ENCODE data around the gene KAT6B. TPM values are rescaled to one million over a fixed set of nuclear protein-coding genes. Genes with fewer than 3 reads are reported as not detected.

Gene KAT6B
- total RNA-seq, 2 donors from 2014 or later, result 25.3 to 39.1 TPM

GRCh38 chr10:74827694-74828093, 1.3 kb downstream of the KAT6B start:
- no peak overlapping the region for H3K27ac Mint-ChIP-seq
- WGBS, 2 experiments (ENCODE audit: insufficient coverage in 1 of 2, insufficient read length in 1 of 2), result 80 to 88% methylated on average over 7 of the region's 7 CpGs
- H3K36me3 Mint-ChIP-seq (ENCODE audit: low read depth), result no peaks in the 10 kb centered on the region
- peak overlapping the region; percentile 78 for H3K4me3 Mint-ChIP-seq
- TF ChIP-seq, protein P1, sequence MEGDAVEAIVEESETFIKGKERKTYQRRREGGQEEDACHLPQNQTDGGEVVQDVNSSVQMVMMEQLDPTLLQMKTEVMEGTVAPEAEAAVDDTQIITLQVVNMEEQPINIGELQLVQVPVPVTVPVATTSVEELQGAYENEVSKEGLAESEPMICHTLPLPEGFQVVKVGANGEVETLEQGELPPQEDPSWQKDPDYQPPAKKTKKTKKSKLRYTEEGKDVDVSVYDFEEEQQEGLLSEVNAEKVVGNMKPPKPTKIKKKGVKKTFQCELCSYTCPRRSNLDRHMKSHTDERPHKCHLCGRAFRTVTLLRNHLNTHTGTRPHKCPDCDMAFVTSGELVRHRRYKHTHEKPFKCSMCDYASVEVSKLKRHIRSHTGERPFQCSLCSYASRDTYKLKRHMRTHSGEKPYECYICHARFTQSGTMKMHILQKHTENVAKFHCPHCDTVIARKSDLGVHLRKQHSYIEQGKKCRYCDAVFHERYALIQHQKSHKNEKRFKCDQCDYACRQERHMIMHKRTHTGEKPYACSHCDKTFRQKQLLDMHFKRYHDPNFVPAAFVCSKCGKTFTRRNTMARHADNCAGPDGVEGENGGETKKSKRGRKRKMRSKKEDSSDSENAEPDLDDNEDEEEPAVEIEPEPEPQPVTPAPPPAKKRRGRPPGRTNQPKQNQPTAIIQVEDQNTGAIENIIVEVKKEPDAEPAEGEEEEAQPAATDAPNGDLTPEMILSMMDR (conservative IDR thresholded peaks at IDR 0.05), result no peak
- Histone ChIP-seq H3K36me3 (ENCODE audit: control insufficient read depth, insufficient read depth, low read length) (no peaks in the 10 kb centered on the region), H3K4me1 (ENCODE audit: control insufficient read depth, insufficient read depth, low read length) (peaks cover 11% of the 10 kb centered on the region), H3K27me3 (ENCODE audit: control insufficient read depth, insufficient read depth, low read length, poor library complexity, severe bottlenecking) (no peaks in the 10 kb centered on the region), H3K9me3 (ENCODE audit: control insufficient read depth, low read length) (no peaks in the 10 kb centered on the region), H3K4me3 (ENCODE audit: low read length) (peak overlapping the region; percentile 87), H3K27ac (ENCODE audit: low read depth, low read length) (no peak overlapping the region), H3K9ac (ENCODE audit: extremely low read depth, low read length, poor library complexity, severe bottlenecking) (peak overlapping the region; percentile 19)
- DNase-seq, result no peak
- H3K9me3 Mint-ChIP-seq, result no peaks in the 10 kb centered on the region
- H3K4me1 Mint-ChIP-seq, result peaks cover 24% of the 10 kb centered on the region
- no peaks in the 10 kb centered on the region for H3K27me3 Mint-ChIP-seq (ENCODE audit: insufficient read depth)

DNA sequence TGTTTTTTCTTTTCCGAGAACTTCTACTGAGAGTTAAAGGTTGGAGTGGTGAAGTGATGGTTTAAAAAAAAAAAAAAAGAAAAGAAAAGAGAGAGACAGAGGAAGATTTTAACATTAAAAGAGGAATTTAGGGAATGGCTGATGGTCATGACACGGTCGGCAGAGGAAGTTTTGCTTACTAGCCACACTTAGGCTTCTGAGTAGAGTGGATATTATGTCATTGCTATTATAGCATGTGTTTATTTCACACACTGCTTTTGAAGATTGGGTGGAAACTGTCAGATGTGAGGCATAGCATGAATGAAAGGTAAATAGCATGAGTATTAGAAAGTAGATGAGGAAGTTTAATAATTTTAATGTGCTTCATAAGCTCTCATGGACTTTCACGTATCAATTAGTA, 2.5 kb downstream of the KAT6B start:
- H3K4me3 Mint-ChIP-seq, result no peak overlapping the region
- TF ChIP-seq, protein P1 (conservative IDR thresholded peaks at IDR 0.05), result no peak
- H3K4me3 ChIP-seq (ENCODE audit: low read length), result no peak overlapping the region
- no peaks in the 10 kb centered on the region for H3K9me3 ChIP-seq (ENCODE audit: control insufficient read depth, low read length)
- H3K4me1 Mint-ChIP-seq, result peaks cover 12% of the 10 kb centered on the region
- H3K27ac Mint-ChIP-seq, result no peak overlapping the region
- H3K9ac ChIP-seq (ENCODE audit: extremely low read depth, low read length, poor library complexity, severe bottlenecking), result no peak overlapping the region
- DNase-seq, result no peak
- no peaks in the 10 kb centered on the region for H3K9me3 Mint-ChIP-seq
- H3K36me3 ChIP-seq (ENCODE audit: control insufficient read depth, insufficient read depth, low read length), result no peaks in the 10 kb centered on the region
- H3K27me3 Mint-ChIP-seq (ENCODE audit: insufficient read depth), result no peaks in the 10 kb centered on the region
- WGBS, 2 experiments (ENCODE audit: insufficient coverage in 1 of 2, insufficient read length in 1 of 2), result 91 to 98% methylated on average over 4 of the region's 4 CpGs
- H3K27me3 ChIP-seq (ENCODE audit: control insufficient read depth, insufficient read depth, low read length, poor library complexity, severe bottlenecking), result no peaks in the 10 kb centered on the region
- no peak overlapping the region for H3K27ac ChIP-seq (ENCODE audit: low read depth, low read length)
- H3K36me3 Mint-ChIP-seq (ENCODE audit: low read depth), result peaks cover 4% of the 10 kb centered on the region
- peaks cover 5% of the 10 kb centered on the region for H3K4me1 ChIP-seq (ENCODE audit: control insufficient read depth, insufficient read depth, low read length)

DNA sequence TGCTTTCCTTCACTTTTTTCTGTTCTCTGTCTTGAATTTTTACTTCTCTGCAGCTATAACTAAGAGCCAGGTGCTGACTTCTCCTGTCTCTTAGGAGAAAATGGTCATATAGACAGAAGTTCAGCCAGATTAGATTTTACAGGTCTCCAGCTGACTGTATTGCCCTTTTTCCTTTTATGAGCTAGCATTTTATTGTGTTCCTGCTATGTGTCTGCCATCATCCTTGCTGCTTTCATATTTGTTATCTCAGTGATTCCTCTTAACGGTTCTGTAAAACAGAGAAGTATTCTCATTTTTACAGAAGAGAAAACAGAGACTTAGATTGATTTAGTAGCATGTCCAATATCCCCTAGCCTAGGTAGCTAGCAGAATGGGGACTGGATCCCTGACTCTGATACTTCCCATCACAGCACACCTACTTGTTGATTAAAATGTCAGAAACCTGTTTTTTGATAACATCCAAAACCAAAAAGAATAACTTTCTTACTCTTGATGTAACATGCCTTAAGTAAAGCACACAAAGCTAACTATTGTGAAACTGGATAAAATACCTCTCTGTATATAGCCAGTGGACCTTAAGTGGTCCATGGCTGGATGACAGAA, 5.2 kb downstream of the KAT6B start:
- peaks cover 5% of the 10 kb centered on the region for H3K36me3 ChIP-seq (ENCODE audit: control insufficient read depth, insufficient read depth, low read length)
- peaks cover 12% of the 10 kb centered on the region for H3K9me3 ChIP-seq (ENCODE audit: control insufficient read depth, low read length)
- no peaks in the 10 kb centered on the region for H3K27me3 ChIP-seq (ENCODE audit: control insufficient read depth, insufficient read depth, low read length, poor library complexity, severe bottlenecking)
- no peak overlapping the region for H3K27ac ChIP-seq (ENCODE audit: low read depth, low read length)
- no peak for DNase-seq
- 100% methylated on average over 1 of the region's 1 CpG for WGBS, 2 experiments (ENCODE audit: insufficient coverage in 1 of 2, insufficient read length in 1 of 2)
- Mint-ChIP-seq H3K36me3 (ENCODE audit: low read depth) (peaks cover 20% of the 10 kb centered on the region), H3K4me3 (no peak overlapping the region), H3K9me3 (peaks cover 2% of the 10 kb centered on the region), H3K27me3 (ENCODE audit: insufficient read depth) (no peaks in the 10 kb centered on the region), H3K27ac (no peak overlapping the region), H3K4me1 (peaks cover 6% of the 10 kb centered on the region)
- H3K9ac ChIP-seq (ENCODE audit: extremely low read depth, low read length, poor library complexity, severe bottlenecking), result no peak overlapping the region
- TF ChIP-seq, protein P1 (conservative IDR thresholded peaks at IDR 0.05), result no peak
- no peak overlapping the region for H3K4me3 ChIP-seq (ENCODE audit: low read length)
- H3K4me1 ChIP-seq (ENCODE audit: control insufficient read depth, insufficient read depth, low read length), result no peaks in the 10 kb centered on the region

Measured in endodermal cell (in vitro differentiated cells).